ENCODE results near the gene FNDC3B.

FNDC3B gene

GRCh38 chr3:172218350-172219323 is 179.3 kb downstream of the FNDC3B start:
- no peaks in the 10 kb centered on the region for H3K27me3 ChIP-seq (ENCODE audit: control insufficient read depth in 1 of 2, insufficient read depth in 2 of 2, low read length in 2 of 2)
- H3K4me1 ChIP-seq (ENCODE audit: control insufficient read depth in 1 of 2, insufficient read depth in 2 of 2, low read length in 2 of 2) = peaks cover 10 to 12% of the 10 kb centered on the region in 2 donors
- no peak overlapping the region for H3K27ac ChIP-seq (ENCODE audit: low read depth, low read length)
- H3K36me3 ChIP-seq (ENCODE audit: control insufficient read depth in 1 of 2, insufficient read depth in 2 of 2, low read length in 2 of 2) = no peaks in the 10 kb centered on the region
- no peak overlapping the region for H3K4me3 ChIP-seq (ENCODE audit: low read depth in 1 of 2, low read length in 2 of 2)
- H3K9ac ChIP-seq (ENCODE audit: low read depth in 1 of 2, low read length in 2 of 2) = no peak overlapping the region
- H3K9me3 ChIP-seq (ENCODE audit: control insufficient read depth in 1 of 2, low read length in 2 of 2) = no peaks in the 10 kb centered on the region

GRCh38 chr3:172219750-172220149 is 180.4 kb downstream of the FNDC3B start:
- Histone ChIP-seq H3K4me3 (ENCODE audit: low read depth in 1 of 2, low read length in 2 of 2) (no peak overlapping the region), H3K27me3 (ENCODE audit: control insufficient read depth in 1 of 2, insufficient read depth in 2 of 2, low read length in 2 of 2) (no peaks in the 10 kb centered on the region), H3K4me1 (ENCODE audit: control insufficient read depth in 1 of 2, insufficient read depth in 2 of 2, low read length in 2 of 2) (peaks cover 10 to 15% of the 10 kb centered on the region in 2 donors), H3K27ac (ENCODE audit: low read depth, low read length) (no peak overlapping the region), H3K36me3 (ENCODE audit: control insufficient read depth in 1 of 2, insufficient read depth in 2 of 2, low read length in 2 of 2) (no peaks in the 10 kb centered on the region), H3K9ac (ENCODE audit: low read depth in 1 of 2, low read length in 2 of 2) (no peak overlapping the region), H3K9me3 (ENCODE audit: control insufficient read depth in 1 of 2, low read length in 2 of 2) (no peaks in the 10 kb centered on the region)

- Histone ChIP-seq H3K4me3 (ENCODE audit: low read depth in 1 of 2, low read length in 2 of 2) (no peak overlapping the region), H3K4me1 (ENCODE audit: control insufficient read depth in 1 of 2, insufficient read depth in 2 of 2, low read length in 2 of 2) (peaks cover 10 to 22% of the 10 kb centered on the region in 2 donors), H3K9ac (ENCODE audit: low read depth in 1 of 2, low read length in 2 of 2) (no peak overlapping the region), H3K27ac (ENCODE audit: low read depth, low read length) (no peak overlapping the region), H3K27me3 (ENCODE audit: control insufficient read depth in 1 of 2, insufficient read depth in 2 of 2, low read length in 2 of 2) (no peaks in the 10 kb centered on the region), H3K36me3 (ENCODE audit: control insufficient read depth in 1 of 2, insufficient read depth in 2 of 2, low read length in 2 of 2) (no peaks in the 10 kb centered on the region), H3K9me3 (ENCODE audit: control insufficient read depth in 1 of 2, low read length in 2 of 2) (no peaks in the 10 kb centered on the region)
Measured at GRCh38 chr3:172221547-172221946, 182.2 kb downstream of the FNDC3B start.

GRCh38 chr3:172222478-172223071 is 183.2 kb downstream of the FNDC3B start:
- Histone ChIP-seq H3K27ac (ENCODE audit: low read depth, low read length) (no peak overlapping the region), H3K36me3 (ENCODE audit: control insufficient read depth in 1 of 2, insufficient read depth in 2 of 2, low read length in 2 of 2) (peaks cover 4 to 7% of the 10 kb centered on the region in 2 donors), H3K9ac (ENCODE audit: low read depth in 1 of 2, low read length in 2 of 2) (no peak overlapping the region), H3K4me3 (ENCODE audit: low read depth in 1 of 2, low read length in 2 of 2) (no peak overlapping the region), H3K4me1 (ENCODE audit: control insufficient read depth in 1 of 2, insufficient read depth in 2 of 2, low read length in 2 of 2) (peaks cover 10 to 22% of the 10 kb centered on the region in 2 donors), H3K27me3 (ENCODE audit: control insufficient read depth in 1 of 2, insufficient read depth in 2 of 2, low read length in 2 of 2) (no peaks in the 10 kb centered on the region), H3K9me3 (ENCODE audit: control insufficient read depth in 1 of 2, low read length in 2 of 2) (no peaks in the 10 kb centered on the region)

GRCh38 chr3:172223870-172224269 is 184.5 kb downstream of the FNDC3B start:
- Histone ChIP-seq H3K27ac (ENCODE audit: low read depth, low read length) (no peak overlapping the region), H3K4me1 (ENCODE audit: control insufficient read depth in 1 of 2, insufficient read depth in 2 of 2, low read length in 2 of 2) (peaks cover 5 to 16% of the 10 kb centered on the region in 2 donors), H3K9me3 (ENCODE audit: control insufficient read depth in 1 of 2, low read length in 2 of 2) (no peaks in the 10 kb centered on the region), H3K9ac (ENCODE audit: low read depth in 1 of 2, low read length in 2 of 2) (no peak overlapping the region), H3K27me3 (ENCODE audit: control insufficient read depth in 1 of 2, insufficient read depth in 2 of 2, low read length in 2 of 2) (no peaks in the 10 kb centered on the region), H3K4me3 (ENCODE audit: low read depth in 1 of 2, low read length in 2 of 2) (no peak overlapping the region), H3K36me3 (ENCODE audit: control insufficient read depth in 1 of 2, insufficient read depth in 2 of 2, low read length in 2 of 2) (peaks cover 4 to 7% of the 10 kb centered on the region in 2 donors)

- no peaks in the 10 kb centered on the region for H3K9me3 ChIP-seq (ENCODE audit: control insufficient read depth in 1 of 2, low read length in 2 of 2)
- no peak overlapping the region for H3K27ac ChIP-seq (ENCODE audit: low read depth, low read length)
- no peak overlapping the region for H3K4me3 ChIP-seq (ENCODE audit: low read depth in 1 of 2, low read length in 2 of 2)
- peaks cover 4 to 7% of the 10 kb centered on the region in 2 donors for H3K36me3 ChIP-seq (ENCODE audit: control insufficient read depth in 1 of 2, insufficient read depth in 2 of 2, low read length in 2 of 2)
- no peaks in the 10 kb centered on the region for H3K27me3 ChIP-seq (ENCODE audit: control insufficient read depth in 1 of 2, insufficient read depth in 2 of 2, low read length in 2 of 2)
- no peak overlapping the region for H3K9ac ChIP-seq (ENCODE audit: low read depth in 1 of 2, low read length in 2 of 2)
- H3K4me1 ChIP-seq (ENCODE audit: control insufficient read depth in 1 of 2, insufficient read depth in 2 of 2, low read length in 2 of 2) = peaks cover 0 to 12% of the 10 kb centered on the region in 2 donors
Measured at GRCh38 chr3:172224560-172225214, 185.3 kb downstream of the FNDC3B start.

- no peaks in the 10 kb centered on the region for H3K27me3 ChIP-seq (ENCODE audit: control insufficient read depth in 1 of 2, insufficient read depth in 2 of 2, low read length in 2 of 2)
- no peak overlapping the region for H3K27ac ChIP-seq (ENCODE audit: low read depth, low read length)
- H3K9ac ChIP-seq (ENCODE audit: low read depth in 1 of 2, low read length in 2 of 2) = no peak overlapping the region
- H3K4me3 ChIP-seq (ENCODE audit: low read depth in 1 of 2, low read length in 2 of 2) = no peak overlapping the region
- H3K9me3 ChIP-seq (ENCODE audit: control insufficient read depth in 1 of 2, low read length in 2 of 2) = no peaks in the 10 kb centered on the region
- peaks cover 0 to 12% of the 10 kb centered on the region in 2 donors for H3K4me1 ChIP-seq (ENCODE audit: control insufficient read depth in 1 of 2, insufficient read depth in 2 of 2, low read length in 2 of 2)
- H3K36me3 ChIP-seq (ENCODE audit: control insufficient read depth in 1 of 2, insufficient read depth in 2 of 2, low read length in 2 of 2) = peaks cover 4 to 7% of the 10 kb centered on the region in 2 donors
Measured at GRCh38 chr3:172225215-172225707, 185.9 kb downstream of the FNDC3B start.

- H3K4me3 ChIP-seq (ENCODE audit: low read depth in 1 of 2, low read length in 2 of 2) = no peak overlapping the region
- peaks cover 0 to 12% of the 10 kb centered on the region in 2 donors for H3K4me1 ChIP-seq (ENCODE audit: control insufficient read depth in 1 of 2, insufficient read depth in 2 of 2, low read length in 2 of 2)
- H3K9ac ChIP-seq (ENCODE audit: low read depth in 1 of 2, low read length in 2 of 2) = no peak overlapping the region
- no peaks in the 10 kb centered on the region for H3K9me3 ChIP-seq (ENCODE audit: control insufficient read depth in 1 of 2, low read length in 2 of 2)
- H3K27me3 ChIP-seq (ENCODE audit: control insufficient read depth in 1 of 2, insufficient read depth in 2 of 2, low read length in 2 of 2) = no peaks in the 10 kb centered on the region
- no peak overlapping the region for H3K27ac ChIP-seq (ENCODE audit: low read depth, low read length)
- H3K36me3 ChIP-seq (ENCODE audit: control insufficient read depth in 1 of 2, insufficient read depth in 2 of 2, low read length in 2 of 2) = peaks cover 4 to 7% of the 10 kb centered on the region in 2 donors
Measured at GRCh38 chr3:172226831-172227230, 187.5 kb downstream of the FNDC3B start.

GRCh38 chr3:172227340-172228035 is 188.1 kb downstream of the FNDC3B start:
- H3K36me3 ChIP-seq (ENCODE audit: control insufficient read depth in 1 of 2, insufficient read depth in 2 of 2, low read length in 2 of 2) = peaks cover 4 to 7% of the 10 kb centered on the region in 2 donors
- no peaks in the 10 kb centered on the region for H3K9me3 ChIP-seq (ENCODE audit: control insufficient read depth in 1 of 2, low read length in 2 of 2)
- H3K4me1 ChIP-seq (ENCODE audit: control insufficient read depth in 1 of 2, insufficient read depth in 2 of 2, low read length in 2 of 2) = peaks cover 0 to 12% of the 10 kb centered on the region in 2 donors
- H3K27ac ChIP-seq (ENCODE audit: low read depth, low read length) = no peak overlapping the region
- H3K27me3 ChIP-seq (ENCODE audit: control insufficient read depth in 1 of 2, insufficient read depth in 2 of 2, low read length in 2 of 2) = no peaks in the 10 kb centered on the region
- H3K4me3 ChIP-seq (ENCODE audit: low read depth in 1 of 2, low read length in 2 of 2) = no peak overlapping the region
- no peak overlapping the region for H3K9ac ChIP-seq (ENCODE audit: low read depth in 1 of 2, low read length in 2 of 2)

All from duodenal mucosa (tissue), 2 donors.